GM12801 (cell line): ENCODE measurements around the gene GALP.
"Not testable (repeated sequence)": the region's sequence is repeated elsewhere in the genome, so short reads cannot be mapped to it uniquely, and the experiment has no call there.

Experiments used
- TF ChIP-seq, protein P1 (sequence below): IDR thresholded peaks from one replicate; pipeline ENCODE4 v1.5.1; 2011; ENCODE audit warnings: control low read depth; ENCODE audit not compliant: insufficient read length; ENCODE audit errors: extremely low read depth

The GALP gene

DNA sequence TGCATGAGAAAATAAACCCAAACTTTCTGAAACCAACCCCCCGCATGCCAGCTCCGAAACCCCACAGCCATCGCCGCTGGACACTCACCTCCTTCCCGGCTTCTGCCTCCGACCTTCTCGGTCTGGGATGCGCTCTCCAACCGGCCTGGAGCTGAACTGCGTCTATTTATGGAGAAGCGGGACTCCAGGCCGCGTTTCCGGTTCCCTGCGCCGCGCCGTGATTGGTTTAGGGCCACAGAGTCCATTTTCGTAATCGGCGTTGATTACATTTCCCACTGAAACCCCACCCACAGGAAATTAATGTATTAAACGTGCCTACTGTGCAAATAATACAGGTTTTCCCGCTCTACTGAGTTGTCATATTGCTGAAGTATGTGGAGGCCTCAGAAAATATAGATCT, 21.8 kb downstream of the GALP start, which contains the start of gene ZSCAN5B:
Gene ZSCAN5B (minus strand): TSS at position 138 of the 400 bp plus-strand sequence. CDS start 4,731 bp downstream, outside the sequence.
- TF ChIP-seq, protein P1, sequence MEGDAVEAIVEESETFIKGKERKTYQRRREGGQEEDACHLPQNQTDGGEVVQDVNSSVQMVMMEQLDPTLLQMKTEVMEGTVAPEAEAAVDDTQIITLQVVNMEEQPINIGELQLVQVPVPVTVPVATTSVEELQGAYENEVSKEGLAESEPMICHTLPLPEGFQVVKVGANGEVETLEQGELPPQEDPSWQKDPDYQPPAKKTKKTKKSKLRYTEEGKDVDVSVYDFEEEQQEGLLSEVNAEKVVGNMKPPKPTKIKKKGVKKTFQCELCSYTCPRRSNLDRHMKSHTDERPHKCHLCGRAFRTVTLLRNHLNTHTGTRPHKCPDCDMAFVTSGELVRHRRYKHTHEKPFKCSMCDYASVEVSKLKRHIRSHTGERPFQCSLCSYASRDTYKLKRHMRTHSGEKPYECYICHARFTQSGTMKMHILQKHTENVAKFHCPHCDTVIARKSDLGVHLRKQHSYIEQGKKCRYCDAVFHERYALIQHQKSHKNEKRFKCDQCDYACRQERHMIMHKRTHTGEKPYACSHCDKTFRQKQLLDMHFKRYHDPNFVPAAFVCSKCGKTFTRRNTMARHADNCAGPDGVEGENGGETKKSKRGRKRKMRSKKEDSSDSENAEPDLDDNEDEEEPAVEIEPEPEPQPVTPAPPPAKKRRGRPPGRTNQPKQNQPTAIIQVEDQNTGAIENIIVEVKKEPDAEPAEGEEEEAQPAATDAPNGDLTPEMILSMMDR, result not testable (repeated sequence)

DNA sequence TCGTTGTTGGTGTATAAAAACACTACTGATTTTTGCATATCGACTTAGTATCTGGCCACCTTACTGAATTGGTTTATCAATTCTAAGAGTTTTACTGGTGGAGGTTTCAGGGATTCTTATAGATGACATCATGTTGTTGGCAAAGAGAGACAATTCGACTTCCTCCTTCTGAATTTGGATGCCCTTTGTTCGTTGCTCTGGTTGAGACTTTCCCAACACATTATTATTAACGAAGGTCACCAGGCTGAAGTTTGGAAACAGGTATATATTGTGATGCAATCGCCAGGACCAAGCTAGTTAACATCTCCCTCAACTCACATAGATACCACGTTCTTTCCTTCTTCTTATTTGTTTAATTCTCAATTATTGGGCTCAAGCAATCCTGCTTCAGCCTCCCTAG, 23.9 kb downstream of the GALP start:
- TF ChIP-seq, protein P1, result no peak

DNA sequence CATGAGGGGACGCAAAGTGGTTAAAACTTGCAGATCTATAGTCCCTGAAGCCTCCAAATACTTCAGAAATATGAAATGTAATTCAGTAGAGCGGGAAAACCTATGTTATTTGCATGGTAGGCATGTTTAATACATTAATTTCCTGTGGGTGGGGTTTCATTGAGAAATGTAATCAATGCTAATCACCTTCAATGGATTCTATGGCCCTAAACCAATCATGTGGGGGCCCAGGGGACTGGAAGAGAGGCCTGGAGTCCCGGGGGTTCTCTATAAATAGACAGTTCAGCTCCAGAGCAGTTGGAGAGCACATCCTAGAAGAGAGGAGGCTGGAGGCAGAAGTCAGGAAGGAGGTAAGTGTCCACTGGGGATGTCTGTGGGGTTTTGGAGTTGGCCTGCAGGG, 26.2 kb downstream of the GALP start, which contains the start of gene ZSCAN5C:
Gene ZSCAN5C (plus strand): TSS at position 301 of the 400 bp plus-strand sequence. CDS start 3,641 bp downstream, outside the sequence.
- TF ChIP-seq, protein P1, result no peak

DNA sequence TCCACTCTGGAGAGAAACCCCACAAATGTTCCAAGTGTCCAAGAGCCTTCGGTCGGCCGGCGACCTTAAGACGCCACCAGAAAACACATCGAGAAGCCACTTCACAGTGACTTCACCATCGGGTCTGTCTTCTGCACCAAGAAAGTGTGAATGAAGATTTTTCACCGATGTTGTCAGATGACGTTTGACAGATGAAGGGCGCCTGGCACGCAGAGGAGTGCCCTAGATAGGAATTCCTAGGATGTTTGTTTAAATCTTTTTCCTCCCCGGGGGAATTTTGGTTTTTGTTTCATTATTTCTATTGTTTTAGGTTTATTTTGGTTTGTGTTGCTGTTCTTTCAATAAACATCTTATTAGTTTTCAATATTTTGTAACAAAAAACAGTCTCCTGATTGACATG, 33.3 kb downstream of the GALP start:
- TF ChIP-seq, protein P1, result no peak

DNA sequence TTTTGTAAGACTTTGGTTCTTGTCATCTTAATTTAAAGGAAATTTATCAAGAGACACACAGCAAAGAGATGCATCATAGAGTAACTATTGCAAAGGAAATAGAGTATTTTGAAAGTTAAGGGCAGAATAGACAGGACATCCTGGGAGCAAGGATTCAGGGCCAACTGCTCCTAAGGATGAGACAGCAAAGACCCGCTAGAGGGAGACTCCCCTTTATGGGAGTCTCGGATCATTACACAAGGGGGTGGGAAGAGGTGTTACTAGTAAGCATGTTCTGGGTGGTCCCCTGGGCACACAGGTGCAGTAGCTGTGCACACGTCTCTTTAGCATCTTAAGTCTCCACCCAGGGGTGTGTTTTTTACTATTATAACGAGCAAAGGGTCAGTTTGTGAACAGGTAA, 35.9 kb downstream of the GALP start:
- TF ChIP-seq, protein P1, result no peak

DNA sequence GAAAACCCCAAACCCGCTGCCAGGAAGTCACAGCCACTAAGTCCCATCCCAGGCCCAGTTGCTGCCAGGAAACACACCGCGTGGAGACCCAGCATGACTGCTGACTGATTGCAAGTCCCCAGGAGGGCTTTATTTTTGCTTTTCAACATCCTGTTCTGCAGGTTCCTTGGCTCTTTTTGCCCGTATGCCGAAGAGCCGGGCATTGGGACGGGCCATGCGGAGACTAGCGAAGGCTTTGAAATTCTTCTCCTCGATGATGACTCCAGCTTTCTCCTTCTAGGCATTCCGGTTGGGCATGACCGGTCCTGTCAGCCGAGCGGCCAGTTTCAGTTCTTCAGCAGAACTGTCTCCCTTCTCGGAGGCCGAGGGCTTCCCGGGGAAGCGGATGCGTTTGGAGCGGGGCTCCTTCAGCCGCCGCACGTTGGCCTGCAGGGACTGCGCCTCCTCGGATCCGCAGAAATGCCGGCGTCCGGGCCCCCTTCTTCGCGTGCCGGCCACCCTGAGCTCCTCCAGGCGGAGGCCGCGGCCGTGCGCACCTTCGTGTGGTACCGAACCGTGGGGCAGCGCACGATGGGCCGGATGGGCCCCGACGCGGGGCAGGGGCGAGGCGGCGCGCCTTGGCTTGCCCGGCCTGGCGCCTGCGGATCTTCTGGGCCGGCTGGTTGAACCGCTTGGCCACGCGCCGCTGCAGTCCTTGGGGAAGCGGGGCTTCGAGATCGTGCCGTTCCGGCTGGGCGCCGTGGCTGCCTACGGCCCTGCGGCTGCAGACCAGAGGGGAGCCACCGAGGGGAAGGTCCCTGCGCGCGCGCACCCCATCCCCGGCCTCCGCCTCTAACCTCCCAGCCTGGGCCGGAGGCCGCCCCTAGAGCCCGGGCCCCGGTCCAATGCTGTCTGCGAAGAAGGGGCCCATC, 41.5 kb downstream of the GALP start:
- TF ChIP-seq, protein P1, result no peak

DNA sequence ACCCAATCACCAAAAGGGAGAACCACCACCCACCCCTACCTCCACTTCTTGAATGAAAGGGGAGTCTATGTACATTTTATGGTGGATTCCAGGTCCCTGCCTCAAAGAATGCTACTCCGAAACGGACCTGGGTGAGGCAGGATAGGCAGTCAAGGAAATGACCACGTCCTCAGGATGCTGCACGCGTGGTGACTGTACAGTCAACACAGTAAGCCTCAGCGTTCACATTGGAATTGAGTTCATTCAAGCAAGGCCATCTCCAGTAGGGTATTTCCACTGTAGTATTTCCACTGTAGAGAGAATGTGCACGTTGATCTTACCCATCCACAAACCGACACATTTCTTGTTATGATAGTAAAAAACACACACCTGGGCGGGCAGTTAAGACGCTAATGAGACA, 43.2 kb downstream of the GALP start:
- TF ChIP-seq, protein P1, result no peak
